ENCODE results near the gene MS4A7.

DNA sequence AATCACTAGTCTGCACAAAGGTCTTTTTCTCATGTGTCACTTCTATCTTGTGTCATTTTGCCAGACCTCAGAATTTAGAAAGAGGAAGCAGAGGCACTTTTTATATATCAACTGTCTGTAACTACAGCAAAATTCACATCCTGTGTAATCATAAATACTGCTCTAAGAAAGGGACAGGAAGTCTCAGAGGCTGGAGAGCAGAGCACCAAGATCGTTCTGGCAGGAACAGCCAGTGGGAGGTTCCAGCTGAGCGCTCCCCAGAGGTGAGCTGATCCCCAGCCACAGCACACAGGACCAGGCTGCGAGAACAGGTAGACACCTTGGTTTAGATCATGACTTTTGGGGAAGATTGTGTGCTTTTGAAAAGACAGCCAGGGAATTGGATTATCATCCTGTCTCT, at the start of gene MS4A7:
- TF ChIP-seq EZH2phosphoT487 (IDR thresholded peaks at IDR 0.05; ENCODE audit: borderline replicate concordance, low read depth, low read length) = no peak
- TF ChIP-seq, protein P1, sequence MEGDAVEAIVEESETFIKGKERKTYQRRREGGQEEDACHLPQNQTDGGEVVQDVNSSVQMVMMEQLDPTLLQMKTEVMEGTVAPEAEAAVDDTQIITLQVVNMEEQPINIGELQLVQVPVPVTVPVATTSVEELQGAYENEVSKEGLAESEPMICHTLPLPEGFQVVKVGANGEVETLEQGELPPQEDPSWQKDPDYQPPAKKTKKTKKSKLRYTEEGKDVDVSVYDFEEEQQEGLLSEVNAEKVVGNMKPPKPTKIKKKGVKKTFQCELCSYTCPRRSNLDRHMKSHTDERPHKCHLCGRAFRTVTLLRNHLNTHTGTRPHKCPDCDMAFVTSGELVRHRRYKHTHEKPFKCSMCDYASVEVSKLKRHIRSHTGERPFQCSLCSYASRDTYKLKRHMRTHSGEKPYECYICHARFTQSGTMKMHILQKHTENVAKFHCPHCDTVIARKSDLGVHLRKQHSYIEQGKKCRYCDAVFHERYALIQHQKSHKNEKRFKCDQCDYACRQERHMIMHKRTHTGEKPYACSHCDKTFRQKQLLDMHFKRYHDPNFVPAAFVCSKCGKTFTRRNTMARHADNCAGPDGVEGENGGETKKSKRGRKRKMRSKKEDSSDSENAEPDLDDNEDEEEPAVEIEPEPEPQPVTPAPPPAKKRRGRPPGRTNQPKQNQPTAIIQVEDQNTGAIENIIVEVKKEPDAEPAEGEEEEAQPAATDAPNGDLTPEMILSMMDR (conservative IDR thresholded peaks at IDR 0.05; ENCODE audit: low read length) = no peak

Data from OCI-LY7 (cell line).